PC-9 (cell line): ENCODE data around the gene SIK2.

Experiments used
- EZH2 ChIP-seq: fragments of 200-600 bp; sonication (generic); IDR thresholded peaks from 2 replicates; pipeline ENCODE4 v1.8.0; 2017; ENCODE audit warnings: antibody characterized with exemption, low read depth
- TF ChIP-seq, protein P1 (sequence below): fragments of 200-600 bp; sonication (generic); conservative IDR thresholded peaks from 2 replicates; pipeline ENCODE4 v1.6.1; 2017; ENCODE audit warnings: mixed run types, antibody characterized with exemption, mild to moderate bottlenecking, moderate library complexity

DNA sequence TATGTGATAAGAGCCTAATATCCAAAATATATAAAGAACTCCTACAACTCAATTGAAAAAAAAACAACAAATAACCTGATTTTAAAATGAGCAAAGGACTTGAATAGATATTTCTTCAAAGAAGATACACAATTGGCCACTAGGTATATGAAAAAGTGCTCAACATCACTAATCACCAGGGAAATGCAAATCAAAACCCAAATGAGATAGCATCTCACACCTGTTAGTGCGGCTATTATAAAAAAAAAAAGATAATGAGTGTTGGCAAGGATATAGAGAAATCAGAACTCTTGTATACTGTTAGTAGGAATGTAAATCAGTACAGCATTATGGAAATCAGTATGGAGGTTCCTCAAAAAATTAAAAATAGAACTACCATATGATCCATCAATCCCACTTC is 5.9 kb upstream of the SIK2 start:
- TF ChIP-seq, protein P1, sequence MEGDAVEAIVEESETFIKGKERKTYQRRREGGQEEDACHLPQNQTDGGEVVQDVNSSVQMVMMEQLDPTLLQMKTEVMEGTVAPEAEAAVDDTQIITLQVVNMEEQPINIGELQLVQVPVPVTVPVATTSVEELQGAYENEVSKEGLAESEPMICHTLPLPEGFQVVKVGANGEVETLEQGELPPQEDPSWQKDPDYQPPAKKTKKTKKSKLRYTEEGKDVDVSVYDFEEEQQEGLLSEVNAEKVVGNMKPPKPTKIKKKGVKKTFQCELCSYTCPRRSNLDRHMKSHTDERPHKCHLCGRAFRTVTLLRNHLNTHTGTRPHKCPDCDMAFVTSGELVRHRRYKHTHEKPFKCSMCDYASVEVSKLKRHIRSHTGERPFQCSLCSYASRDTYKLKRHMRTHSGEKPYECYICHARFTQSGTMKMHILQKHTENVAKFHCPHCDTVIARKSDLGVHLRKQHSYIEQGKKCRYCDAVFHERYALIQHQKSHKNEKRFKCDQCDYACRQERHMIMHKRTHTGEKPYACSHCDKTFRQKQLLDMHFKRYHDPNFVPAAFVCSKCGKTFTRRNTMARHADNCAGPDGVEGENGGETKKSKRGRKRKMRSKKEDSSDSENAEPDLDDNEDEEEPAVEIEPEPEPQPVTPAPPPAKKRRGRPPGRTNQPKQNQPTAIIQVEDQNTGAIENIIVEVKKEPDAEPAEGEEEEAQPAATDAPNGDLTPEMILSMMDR = no peak
- TF ChIP-seq EZH2 = no peak
